ENCODE measurements around the gene ZNF280D.

- no peak for TF ChIP-seq SP1 (IDR thresholded peaks at IDR 0.05; ENCODE audit: low read depth)
- no peak for TF ChIP-seq CBX3 (IDR thresholded peaks at IDR 0.05; ENCODE audit: low read depth)
- no peak for TF ChIP-seq SIN3A (IDR thresholded peaks at IDR 0.05; ENCODE audit: low read depth)
- TF ChIP-seq ELF1 (IDR thresholded peaks at IDR 0.05; ENCODE audit: borderline replicate concordance, low read depth) = no peak
- no peak for TF ChIP-seq RAD21 (IDR thresholded peaks at IDR 0.05; ENCODE audit: low read depth)
- TF ChIP-seq EZH2phosphoT487 (IDR thresholded peaks at IDR 0.05; ENCODE audit: borderline replicate concordance) = no peak
- no peak for TF ChIP-seq CTCF (IDR thresholded peaks at IDR 0.05 in 2 of 3, conservative IDR thresholded peaks at IDR 0.05 in 1 of 3; ENCODE audit: borderline replicate concordance in 1 of 3, insufficient read depth in 1 of 3, low read depth in 2 of 3, low read length in 2 of 3)
These were observed 92.8 kb downstream of the ZNF280D start for GRCh38 chr15:56640549-56640948.
